ENCODE measurements around the gene CLEC9A.

The CLEC9A gene

GRCh38 chr12:10086387-10086786 is 55.9 kb downstream of the CLEC9A start:
- TF ChIP-seq TOX (CRISPR knock-in tag; IDR thresholded peaks at IDR 0.05; ENCODE audit: borderline replicate concordance), result no peak
- no peak for TF ChIP-seq TCF4 (CRISPR knock-in tag; IDR thresholded peaks at IDR 0.05; ENCODE audit: borderline replicate concordance)
- TF ChIP-seq PPARA (CRISPR knock-in tag; IDR thresholded peaks at IDR 0.05; ENCODE audit: borderline replicate concordance), result no peak
- TF ChIP-seq ZNF565 (CRISPR knock-in tag; conservative IDR thresholded peaks at IDR 0.05; ENCODE audit: low read depth), result no peak
- no peak for TF ChIP-seq OSR1 (CRISPR knock-in tag; IDR thresholded peaks at IDR 0.05)
- TF ChIP-seq ZFP30 (CRISPR knock-in tag; IDR thresholded peaks at IDR 0.05), result no peak
- TF ChIP-seq CSRNP3 (CRISPR knock-in tag; IDR thresholded peaks at IDR 0.05), result no peak
- no peak for ATAC-seq

- TF ChIP-seq POU6F1 (CRISPR knock-in tag; IDR thresholded peaks at IDR 0.05; ENCODE audit: borderline replicate concordance, low read depth), result no peak
- TF ChIP-seq BACH2 (CRISPR knock-in tag; IDR thresholded peaks at IDR 0.05; ENCODE audit: borderline replicate concordance), result no peak
- TF ChIP-seq PPARA (CRISPR knock-in tag; IDR thresholded peaks at IDR 0.05; ENCODE audit: borderline replicate concordance), result no peak
- TF ChIP-seq ZNF8 (CRISPR knock-in tag; IDR thresholded peaks at IDR 0.05), result no peak
- no peak for TF ChIP-seq GLIS3 (CRISPR knock-in tag; IDR thresholded peaks at IDR 0.05)
- TF ChIP-seq PATZ1 (CRISPR knock-in tag; IDR thresholded peaks at IDR 0.05; ENCODE audit: borderline replicate concordance), result no peak
- no peak for TF ChIP-seq OSR1 (CRISPR knock-in tag; IDR thresholded peaks at IDR 0.05)
- TF ChIP-seq ZNF565 (CRISPR knock-in tag; conservative IDR thresholded peaks at IDR 0.05; ENCODE audit: low read depth), result no peak
- TF ChIP-seq CREB5 (CRISPR knock-in tag; IDR thresholded peaks at IDR 0.05; ENCODE audit: low read depth), result no peak
- TF ChIP-seq ESRRG (CRISPR knock-in tag; IDR thresholded peaks at IDR 0.05), result no peak
- no peak for TF ChIP-seq TSHZ2 (CRISPR knock-in tag; IDR thresholded peaks at IDR 0.05)
- TF ChIP-seq CSDC2 (CRISPR knock-in tag; IDR thresholded peaks at IDR 0.05), result no peak
- no peak for TF ChIP-seq TCF4 (CRISPR knock-in tag; IDR thresholded peaks at IDR 0.05; ENCODE audit: borderline replicate concordance)
- ATAC-seq, result no peak
Observed at GRCh38 chr12:10088031-10088430, 57.5 kb downstream of the CLEC9A start.

- ATAC-seq, result no peak
- no peak for TF ChIP-seq ZC3H10 (CRISPR knock-in tag; IDR thresholded peaks at IDR 0.05)
- no peak for TF ChIP-seq ISL1 (CRISPR knock-in tag; IDR thresholded peaks at IDR 0.05)
- no peak for TF ChIP-seq GLIS3 (CRISPR knock-in tag; IDR thresholded peaks at IDR 0.05)
- no peak for TF ChIP-seq PATZ1 (CRISPR knock-in tag; IDR thresholded peaks at IDR 0.05; ENCODE audit: borderline replicate concordance)
- TF ChIP-seq CREB5 (CRISPR knock-in tag; IDR thresholded peaks at IDR 0.05; ENCODE audit: low read depth), result no peak
- no peak for TF ChIP-seq CSDC2 (CRISPR knock-in tag; IDR thresholded peaks at IDR 0.05)
- TF ChIP-seq TCF4 (CRISPR knock-in tag; IDR thresholded peaks at IDR 0.05; ENCODE audit: borderline replicate concordance), result no peak
Observed at GRCh38 chr12:10088955-10089900, 58.7 kb downstream of the CLEC9A start.
